ENCODE data around the gene ARHGAP4.

Gene ARHGAP4

GRCh38 chrX:153935326-153935851, 9.3 kb upstream of the ARHGAP4 start:
- H3K79me2 ChIP-seq (ENCODE audit: insufficient read depth, low read length): no peaks in the 10 kb centered on the region
- H3K4me1 ChIP-seq (ENCODE audit: insufficient read depth, low read length, severe bottlenecking): peaks cover 18% of the 10 kb centered on the region
- no peaks in the 10 kb centered on the region for H3K9me3 ChIP-seq (ENCODE audit: low read length)
- H3K9ac ChIP-seq (ENCODE audit: low read length): peak overlapping the region; percentile 89
- no peak overlapping the region for H2AFZ ChIP-seq (ENCODE audit: low read length)
- H3K27me3 ChIP-seq (ENCODE audit: insufficient read depth, low read length): no peaks in the 10 kb centered on the region
- H3K4me3 ChIP-seq (ENCODE audit: low read depth, low read length, poor library complexity, severe bottlenecking): peak overlapping the region; percentile 82
- peak overlapping the region; percentile 80 for H3K27ac ChIP-seq (ENCODE audit: low read depth, low read length, poor library complexity, severe bottlenecking)
- no peak for TF ChIP-seq CTCF (IDR thresholded peaks at IDR 0.05; ENCODE audit: low read length)
- no peak for TF ChIP-seq EZH2 (IDR thresholded peaks at IDR 0.05; ENCODE audit: borderline replicate concordance, low read length)
- peak overlapping the region; percentile 98 for H3K4me2 ChIP-seq (ENCODE audit: low read length)
- H3K9me2 ChIP-seq (ENCODE audit: low read depth, low read length): no peaks in the 10 kb centered on the region
- peaks cover 20% of the 10 kb centered on the region; the same call in 1 of the 2 replicates for H3K36me3 ChIP-seq (ENCODE audit: insufficient read depth, low read length)
- H3F3A ChIP-seq (ENCODE audit: insufficient read depth, low read length): no peaks in the 10 kb centered on the region
- H4K20me1 ChIP-seq (ENCODE audit: insufficient read depth, low read length): no peaks in the 10 kb centered on the region

- Histone ChIP-seq H3K9me3 (ENCODE audit: low read length) (no peaks in the 10 kb centered on the region), H3K4me1 (ENCODE audit: insufficient read depth, low read length, severe bottlenecking) (peaks cover 15% of the 10 kb centered on the region), H3K4me3 (ENCODE audit: low read depth, low read length, poor library complexity, severe bottlenecking) (peak within 1 kb of the TSS; percentile 83), H3K79me2 (ENCODE audit: insufficient read depth, low read length) (no peaks in the 10 kb centered on the region), H2AFZ (ENCODE audit: low read length) (no peak within 1 kb of the TSS), H3K9me2 (ENCODE audit: low read depth, low read length) (no peaks in the 10 kb centered on the region), H4K20me1 (ENCODE audit: insufficient read depth, low read length) (no peaks in the 10 kb centered on the region), H3F3A (ENCODE audit: insufficient read depth, low read length) (no peaks in the 10 kb centered on the region), H3K27me3 (ENCODE audit: insufficient read depth, low read length) (no peaks in the 10 kb centered on the region), H3K4me2 (ENCODE audit: low read length) (peak within 1 kb of the TSS; percentile 98), H3K27ac (ENCODE audit: low read depth, low read length, poor library complexity, severe bottlenecking) (peak within 1 kb of the TSS; percentile 80), H3K9ac (ENCODE audit: low read length) (peak within 1 kb of the TSS; percentile 89), H3K36me3 (ENCODE audit: insufficient read depth, low read length) (peaks cover 20% of the 10 kb centered on the region; the same call in 1 of the 2 replicates)
- TF ChIP-seq EZH2 (IDR thresholded peaks at IDR 0.05; ENCODE audit: borderline replicate concordance, low read length) (no peak), CTCF (IDR thresholded peaks at IDR 0.05; ENCODE audit: low read length) (no peak)
Measured at GRCh38 chrX:153934762-153935325, 8.8 kb upstream of the ARHGAP4 start, which contains the start of gene NAA10. TSS of gene NAA10 (minus strand) at chrX:153935037. CDS start at chrX:153934904, 133 bp downstream.

- peak overlapping the region; percentile 13 for H3K27ac ChIP-seq (ENCODE audit: low read depth, low read length, poor library complexity, severe bottlenecking)
- H3K4me3 ChIP-seq (ENCODE audit: low read depth, low read length, poor library complexity, severe bottlenecking): peak overlapping the region; percentile 83
- H3K79me2 ChIP-seq (ENCODE audit: insufficient read depth, low read length): no peaks in the 10 kb centered on the region
- peaks cover 15% of the 10 kb centered on the region for H3K4me1 ChIP-seq (ENCODE audit: insufficient read depth, low read length, severe bottlenecking)
- H3K27me3 ChIP-seq (ENCODE audit: insufficient read depth, low read length): no peaks in the 10 kb centered on the region
- no peaks in the 10 kb centered on the region for H3F3A ChIP-seq (ENCODE audit: insufficient read depth, low read length)
- peak overlapping the region; percentile 84 for H3K9ac ChIP-seq (ENCODE audit: low read length)
- H4K20me1 ChIP-seq (ENCODE audit: insufficient read depth, low read length): no peaks in the 10 kb centered on the region
- H3K9me3 ChIP-seq (ENCODE audit: low read length): no peaks in the 10 kb centered on the region
- peak overlapping the region; percentile 70 for H3K4me2 ChIP-seq (ENCODE audit: low read length)
- H2AFZ ChIP-seq (ENCODE audit: low read length): no peak overlapping the region
- no peak for TF ChIP-seq EZH2 (IDR thresholded peaks at IDR 0.05; ENCODE audit: borderline replicate concordance, low read length)
- peaks cover 24% of the 10 kb centered on the region; the same call in 1 of the 2 replicates for H3K36me3 ChIP-seq (ENCODE audit: insufficient read depth, low read length)
- no peaks in the 10 kb centered on the region for H3K9me2 ChIP-seq (ENCODE audit: low read depth, low read length)
Measured at GRCh38 chrX:153934148-153934761, 8.2 kb upstream of the ARHGAP4 start.
